NCI-H82 (cell line): ENCODE measurements around the gene LZTFL1.

Source experiments
- DNase-seq: peaks from one replicate; lab custom pipeline; 2025; lab: John Stamatoyannopoulos, UW

LZTFL1 gene

DNA sequence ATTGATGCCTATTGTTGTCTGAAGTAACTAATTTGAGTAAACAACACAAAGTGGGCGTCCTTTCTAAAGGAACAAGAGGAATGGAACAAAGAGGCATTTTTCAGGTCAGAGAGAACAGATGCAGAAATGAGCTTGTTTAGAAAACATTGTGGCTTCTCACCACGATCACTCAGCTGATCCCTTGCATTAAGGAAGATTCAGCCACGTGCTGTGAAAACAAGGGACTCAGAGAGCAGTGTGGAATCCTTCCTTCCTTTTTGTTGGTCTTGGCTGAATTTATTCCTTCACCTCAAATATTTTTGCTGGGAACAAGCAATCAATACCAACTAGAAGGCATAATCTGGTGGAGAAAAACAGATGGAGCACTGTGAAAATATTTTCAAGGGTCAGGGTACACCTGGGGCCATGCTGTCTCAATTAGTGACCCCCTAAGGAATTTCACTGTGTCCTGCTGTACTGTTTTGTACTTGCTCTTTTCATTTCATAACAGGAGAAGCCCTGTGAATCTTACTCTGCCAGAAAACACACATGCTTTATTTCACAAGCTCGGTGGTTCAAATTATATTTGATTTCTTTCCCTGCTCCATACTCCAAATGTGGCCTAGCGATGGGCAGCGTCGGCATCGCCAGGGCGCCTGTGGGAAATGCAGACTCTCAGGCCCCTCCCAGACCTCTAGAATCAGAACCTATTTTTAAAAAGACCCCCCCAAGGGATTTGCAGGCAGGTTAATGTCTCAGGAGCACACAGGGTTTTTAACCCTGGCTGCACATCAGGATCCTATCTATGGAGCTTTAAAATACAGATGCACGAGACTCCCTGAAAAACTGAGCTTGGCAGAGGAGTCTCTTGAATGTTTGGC lies 34.0 kb downstream of the LZTFL1 start:
- no peak for DNase-seq

GRCh38 chr3:45807133-45807532 lies 34.8 kb downstream of the LZTFL1 start:
- DNase-seq = no peak

DNA sequence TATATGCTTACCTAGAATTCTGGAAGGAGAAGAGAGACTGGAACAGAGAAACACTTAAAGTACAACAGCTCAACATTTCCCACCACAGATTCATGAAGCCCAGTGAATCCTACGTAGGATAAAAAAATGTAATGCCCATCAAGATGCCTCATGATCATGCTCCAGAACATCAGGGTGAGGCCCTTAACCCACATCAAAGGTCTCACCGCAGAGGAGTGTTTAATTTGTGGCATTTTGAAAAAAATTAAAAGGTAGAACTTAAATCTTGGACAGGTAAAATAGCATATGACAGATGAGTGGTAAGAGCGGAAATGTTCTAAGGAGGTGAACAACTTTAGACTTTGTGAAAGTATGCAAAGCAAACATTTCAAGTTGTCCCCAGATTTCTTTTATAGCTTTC lies 35.8 kb downstream of the LZTFL1 start:
- DNase-seq = no peak

GRCh38 chr3:45803252-45803935 lies 38.5 kb downstream of the LZTFL1 start:
- DNase-seq = no peak

DNA sequence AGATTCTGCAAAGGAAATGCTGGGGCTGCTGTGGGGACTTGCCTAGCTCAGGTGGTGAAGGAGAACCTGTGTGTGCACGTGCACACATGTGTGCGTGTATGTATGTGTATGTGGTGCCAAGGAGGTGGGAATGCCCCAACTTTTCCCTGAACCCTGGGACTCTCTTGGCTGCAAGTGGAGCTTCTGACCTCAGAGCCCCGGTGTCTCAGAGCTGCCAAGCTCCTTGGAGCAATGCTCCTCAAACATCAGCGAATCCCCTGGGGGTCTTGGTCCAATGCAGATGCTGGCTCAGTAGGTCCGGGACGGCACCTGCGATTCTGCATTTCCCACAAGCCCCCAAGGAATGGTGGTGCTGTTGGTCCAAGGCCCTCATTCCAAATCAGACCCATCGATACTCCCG lies 39.8 kb downstream of the LZTFL1 start:
- DNase-seq = no peak

DNA sequence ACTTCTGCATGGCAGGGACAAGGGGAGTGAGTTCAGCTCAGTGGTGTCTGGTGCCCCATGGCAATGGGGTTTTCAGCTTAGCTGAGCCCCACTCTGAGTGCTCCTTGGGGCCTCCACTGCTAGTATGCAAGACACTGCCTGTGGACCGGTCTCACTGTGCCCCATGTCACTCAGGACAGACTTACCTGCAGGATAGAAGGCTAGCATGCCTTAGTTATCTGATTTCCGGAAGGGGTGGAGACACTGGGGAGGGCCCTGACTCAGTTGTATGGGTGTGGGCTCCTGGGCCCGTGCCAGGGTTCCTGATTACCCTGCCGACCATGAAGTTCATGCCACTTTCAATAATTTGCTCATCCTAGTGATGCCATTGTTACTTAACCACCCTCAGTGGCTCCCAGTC lies 41.3 kb downstream of the LZTFL1 start:
- no peak for DNase-seq

- no peak for DNase-seq
Observed at GRCh38 chr3:45799586-45799985, 42.3 kb downstream of the LZTFL1 start.

- DNase-seq = no peak
Observed at GRCh38 chr3:45798034-45798433, 43.9 kb downstream of the LZTFL1 start.

DNA sequence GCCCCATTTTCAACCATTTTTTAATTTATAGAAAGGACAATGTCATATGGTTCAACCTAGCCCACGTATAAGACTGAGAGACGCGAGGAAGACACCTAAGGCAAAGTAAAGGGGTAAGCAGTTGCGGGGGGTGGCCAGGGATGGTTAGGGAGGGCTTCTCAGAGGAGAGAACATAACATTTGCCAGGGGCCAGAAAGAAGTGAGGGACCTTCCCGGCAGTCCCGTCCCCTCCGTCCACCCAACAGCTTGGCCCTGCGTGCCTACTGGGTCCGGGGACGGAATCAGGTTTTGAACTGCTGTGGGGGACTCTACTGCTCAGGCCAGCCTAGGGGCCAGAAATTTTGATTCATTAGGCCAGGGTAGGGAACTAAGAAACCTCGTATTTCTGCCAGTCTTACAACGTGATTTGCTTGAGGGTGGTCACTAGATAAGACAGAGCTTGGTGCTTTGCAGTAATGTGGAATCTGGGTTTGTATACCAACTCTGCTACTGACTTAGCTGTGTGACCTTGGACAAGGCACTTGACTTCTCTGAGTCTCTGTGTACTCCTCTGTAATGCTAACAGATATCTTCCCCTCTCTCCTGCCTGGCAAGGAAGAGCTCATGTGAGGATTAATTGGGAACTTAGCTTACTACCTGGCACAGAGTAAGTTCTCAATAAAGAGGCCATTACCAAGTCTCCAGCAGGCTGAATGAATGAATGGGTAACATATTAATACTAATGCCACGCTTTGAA lies 44.8 kb downstream of the LZTFL1 start:
- no peak for DNase-seq

GRCh38 chr3:45795882-45796765 lies 45.8 kb downstream of the LZTFL1 start, which contains the start of gene SLC6A20:
TSS of gene SLC6A20 (minus strand) at chr3:45796536. CDS start at chr3:45796419, 117 bp downstream.
- peak; percentile 67 for DNase-seq

DNA sequence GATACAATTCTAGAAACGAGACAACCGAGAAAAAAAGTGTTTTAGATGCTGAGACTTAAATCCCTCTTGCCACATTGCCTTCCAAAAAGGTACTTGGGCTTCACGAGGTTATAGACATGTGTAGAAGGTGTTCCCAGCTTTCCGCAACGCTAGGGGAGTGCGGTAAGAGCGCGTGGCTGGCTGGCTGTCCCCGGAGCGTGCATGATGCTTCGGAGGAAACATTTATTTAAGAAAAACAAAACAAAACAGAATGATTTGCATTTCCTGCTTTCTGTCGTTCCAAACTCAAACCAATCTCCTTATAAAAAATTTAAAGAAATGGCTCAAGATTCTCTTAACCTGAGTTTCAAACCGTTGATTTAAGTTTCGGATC lies 46.4 kb downstream of the LZTFL1 start:
- DNase-seq = peak; percentile 7

- no peak for DNase-seq
Observed at GRCh38 chr3:45794660-45795059, 47.3 kb downstream of the LZTFL1 start.

DNA sequence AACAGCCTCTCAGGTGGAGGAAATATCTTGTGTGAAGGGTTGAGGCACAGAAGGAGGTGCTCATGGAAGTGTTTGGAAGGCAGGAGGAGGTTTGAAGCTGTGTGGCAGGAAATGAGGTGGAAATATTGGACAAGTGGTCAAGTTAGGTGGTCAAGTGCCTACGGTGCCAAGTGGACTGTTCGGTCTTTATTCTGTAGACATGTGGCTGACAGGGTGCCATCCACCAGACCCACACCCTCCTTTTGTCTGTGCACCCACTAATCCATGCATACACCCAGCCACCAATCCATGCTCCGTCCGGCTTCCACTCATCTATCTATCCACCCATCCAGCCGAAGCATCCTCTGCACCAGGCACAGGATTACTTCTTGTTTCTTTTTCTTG lies 47.8 kb downstream of the LZTFL1 start:
- DNase-seq = no peak

DNA sequence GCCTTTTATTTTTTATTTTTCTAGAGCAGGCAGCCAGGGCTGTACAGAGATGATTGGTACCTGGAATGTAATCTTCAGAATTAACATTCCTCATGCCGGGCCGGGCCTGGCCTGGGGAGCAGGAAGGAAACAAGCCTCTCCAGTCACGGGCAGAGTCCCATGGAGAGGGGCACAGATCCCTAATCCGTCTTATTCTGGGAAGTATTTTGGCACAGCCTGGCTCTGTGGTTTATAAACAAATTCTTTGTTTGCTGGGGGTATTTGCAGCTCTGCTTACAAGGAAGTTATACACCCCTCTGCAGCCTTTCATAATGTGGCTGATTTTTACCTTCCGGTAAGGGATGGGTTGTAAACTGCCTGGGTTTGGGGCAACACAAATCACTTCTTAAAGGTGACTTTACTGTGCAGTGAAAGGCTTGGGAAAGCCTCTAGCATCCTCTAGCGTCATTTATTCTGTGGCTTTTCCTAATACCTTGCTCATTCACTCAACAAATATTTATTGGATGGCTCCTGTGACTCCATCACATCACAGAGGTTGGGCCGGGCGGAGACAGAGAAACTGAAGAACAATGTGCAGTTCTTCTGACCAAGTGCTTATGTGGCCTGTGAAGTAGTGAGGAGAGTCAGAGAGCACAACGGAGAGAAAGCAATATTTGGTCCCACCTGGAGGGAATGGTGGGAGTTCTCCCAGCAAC lies 48.3 kb downstream of the LZTFL1 start:
- no peak for DNase-seq

- DNase-seq = no peak
Observed at GRCh38 chr3:45792516-45793172, 49.3 kb downstream of the LZTFL1 start.

DNA sequence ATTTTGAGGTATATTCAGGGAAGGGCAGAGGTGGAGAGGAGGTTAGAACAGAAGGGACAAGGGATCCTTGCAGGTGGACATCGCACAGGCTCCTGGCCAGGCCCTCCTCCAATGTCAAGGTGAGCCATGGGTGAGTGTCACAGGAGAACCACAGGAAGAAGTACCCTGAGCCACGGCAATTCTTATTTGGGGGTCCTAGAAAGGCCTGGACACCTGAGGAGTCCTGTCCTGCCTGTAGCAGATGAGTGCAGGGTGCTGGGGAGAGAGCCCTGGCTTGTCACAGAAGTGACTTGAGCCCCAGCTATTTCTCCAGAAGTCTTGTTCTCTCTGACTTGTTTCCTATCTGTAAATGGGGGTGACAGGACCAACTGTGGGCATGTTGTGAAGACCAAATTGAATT lies 49.9 kb downstream of the LZTFL1 start:
- no peak for DNase-seq

DNA sequence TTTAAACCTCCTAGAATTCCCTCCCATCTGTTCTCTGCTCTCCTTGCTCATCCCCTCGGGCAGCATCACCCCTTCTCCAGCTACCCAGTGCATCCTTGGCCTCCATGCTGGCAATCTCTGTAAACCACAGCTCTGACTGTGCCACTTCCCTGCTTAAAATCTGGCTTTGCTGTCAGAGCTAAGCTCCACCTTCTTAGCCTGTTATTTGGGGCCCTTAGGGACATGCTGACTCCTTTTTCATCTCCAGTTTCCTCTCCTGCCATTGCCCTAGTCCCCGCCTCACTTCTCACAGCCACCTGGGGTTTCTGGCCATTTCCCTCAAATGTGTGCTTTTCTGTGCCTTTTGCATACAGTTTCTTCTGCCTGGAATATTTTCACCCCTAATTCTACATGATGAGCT lies 51.3 kb downstream of the LZTFL1 start:
- DNase-seq = peak; percentile 14

GRCh38 chr3:45789235-45789812 lies 52.6 kb downstream of the LZTFL1 start:
- no peak for DNase-seq

GRCh38 chr3:45787551-45787950 lies 54.4 kb downstream of the LZTFL1 start:
- no peak for DNase-seq

GRCh38 chr3:45786801-45787495 lies 55.0 kb downstream of the LZTFL1 start:
- DNase-seq = no peak
